ENCODE measurements around the gene THADA. TPM values are rescaled to one million over a fixed set of nuclear protein-coding genes. Genes with fewer than 3 reads are reported as not detected.

The THADA gene
- total RNA-seq, 2 experiments from 2014 or later, result 34.5 to 35.2 TPM

GRCh38 chr2:43423941-43424261 lies 171.9 kb downstream of the THADA start:
- Mint-ChIP-seq H3K4me3 (no peak overlapping the region), H3K27ac (no peak overlapping the region), H3K27me3 (no peaks in the 10 kb centered on the region), H3K36me3 (peaks cover 49% of the 10 kb centered on the region), H3K4me1 (peaks cover 38% of the 10 kb centered on the region), H3K9me3 (no peaks in the 10 kb centered on the region)
- DNase-seq, result no peak

GRCh38 chr2:43421194-43421593 lies 174.6 kb downstream of the THADA start:
- DNase-seq, result no peak
- no peak overlapping the region for H3K4me3 Mint-ChIP-seq
- no peak overlapping the region for H3K27ac Mint-ChIP-seq
- peaks cover 38% of the 10 kb centered on the region for H3K36me3 Mint-ChIP-seq
- H3K9me3 Mint-ChIP-seq, result no peaks in the 10 kb centered on the region
- peaks cover 24% of the 10 kb centered on the region for H3K4me1 Mint-ChIP-seq
- H3K27me3 Mint-ChIP-seq, result no peaks in the 10 kb centered on the region

DNA sequence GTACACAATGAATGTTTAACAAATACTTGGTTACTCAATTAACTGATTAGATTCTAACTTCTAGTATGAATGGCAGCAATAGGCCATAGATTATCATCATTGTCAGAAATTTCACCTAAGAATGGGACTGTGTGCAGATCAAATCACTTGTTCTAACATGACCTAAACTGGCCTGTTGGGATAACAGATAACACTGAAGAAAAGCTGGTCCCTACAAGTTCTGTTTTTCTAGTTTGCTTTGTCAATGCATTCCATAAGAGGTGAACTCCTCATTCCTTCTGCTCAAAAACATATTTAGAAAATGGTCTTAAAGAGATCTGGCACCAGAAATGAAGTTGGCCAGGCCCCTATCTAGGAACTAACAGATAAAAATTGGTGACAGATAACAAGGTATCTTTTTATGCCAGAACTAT lies 175.4 kb downstream of the THADA start:
- no peaks in the 10 kb centered on the region for H3K27me3 Mint-ChIP-seq
- H3K4me1 Mint-ChIP-seq, result peaks cover 18% of the 10 kb centered on the region
- H3K9me3 Mint-ChIP-seq, result no peaks in the 10 kb centered on the region
- peaks cover 38% of the 10 kb centered on the region for H3K36me3 Mint-ChIP-seq
- no peak overlapping the region for H3K27ac Mint-ChIP-seq
- no peak overlapping the region for H3K4me3 Mint-ChIP-seq
- no peak for DNase-seq

GRCh38 chr2:43419876-43420275 lies 176.0 kb downstream of the THADA start:
- no peak for DNase-seq
- Mint-ChIP-seq H3K27ac (no peak overlapping the region), H3K9me3 (no peaks in the 10 kb centered on the region), H3K27me3 (no peaks in the 10 kb centered on the region), H3K36me3 (peaks cover 33% of the 10 kb centered on the region), H3K4me3 (no peak overlapping the region), H3K4me1 (peaks cover 14% of the 10 kb centered on the region)

DNA sequence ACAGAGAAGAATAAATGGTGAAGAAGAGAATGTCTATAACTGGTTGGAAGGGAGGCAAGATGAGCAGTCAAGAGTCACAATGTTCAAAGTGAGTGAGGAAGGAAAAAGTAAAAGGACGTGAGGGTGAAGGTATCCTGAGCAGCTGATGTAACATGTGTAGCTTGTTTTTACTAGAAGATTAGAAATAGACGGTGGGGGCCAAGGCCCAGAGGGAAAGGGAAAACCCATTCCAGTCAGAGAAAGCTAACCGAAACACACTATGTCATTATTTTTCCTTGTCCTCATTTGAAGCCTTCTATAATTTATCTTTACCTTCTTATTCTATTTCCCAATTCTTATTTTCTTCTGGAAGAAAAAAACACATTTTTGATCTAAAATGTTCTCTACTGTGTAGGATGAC lies 176.6 kb downstream of the THADA start:
- Mint-ChIP-seq H3K36me3 (peaks cover 34% of the 10 kb centered on the region), H3K27me3 (no peaks in the 10 kb centered on the region), H3K4me3 (no peak overlapping the region), H3K4me1 (peaks cover 14% of the 10 kb centered on the region), H3K27ac (no peak overlapping the region), H3K9me3 (no peaks in the 10 kb centered on the region)
- DNase-seq, result no peak

GRCh38 chr2:43418680-43419079 lies 177.2 kb downstream of the THADA start:
- Mint-ChIP-seq H3K27me3 (no peaks in the 10 kb centered on the region), H3K36me3 (peaks cover 33% of the 10 kb centered on the region), H3K4me3 (no peak overlapping the region), H3K9me3 (no peaks in the 10 kb centered on the region), H3K27ac (no peak overlapping the region), H3K4me1 (peaks cover 13% of the 10 kb centered on the region)
- no peak for DNase-seq

- no peaks in the 10 kb centered on the region for H3K9me3 Mint-ChIP-seq
Observed at GRCh38 chr2:43417300-43417699, 178.5 kb downstream of the THADA start.

GRCh38 chr2:43415592-43415991 lies 180.2 kb downstream of the THADA start:
- Mint-ChIP-seq H3K27me3 (no peaks in the 10 kb centered on the region), H3K4me1 (peaks cover 11% of the 10 kb centered on the region), H3K9me3 (no peaks in the 10 kb centered on the region), H3K27ac (no peak overlapping the region), H3K4me3 (no peak overlapping the region), H3K36me3 (peaks cover 24% of the 10 kb centered on the region)
- DNase-seq, result no peak

More at GRCh38 chr2:43417300-43417699, 178.5 kb downstream of the THADA start:
- H3K4me1 Mint-ChIP-seq, result peaks cover 13% of the 10 kb centered on the region
- no peak overlapping the region for H3K27ac Mint-ChIP-seq
- DNase-seq, result no peak
- peaks cover 26% of the 10 kb centered on the region for H3K36me3 Mint-ChIP-seq
- no peak overlapping the region for H3K4me3 Mint-ChIP-seq
- H3K27me3 Mint-ChIP-seq, result no peaks in the 10 kb centered on the region

DNA sequence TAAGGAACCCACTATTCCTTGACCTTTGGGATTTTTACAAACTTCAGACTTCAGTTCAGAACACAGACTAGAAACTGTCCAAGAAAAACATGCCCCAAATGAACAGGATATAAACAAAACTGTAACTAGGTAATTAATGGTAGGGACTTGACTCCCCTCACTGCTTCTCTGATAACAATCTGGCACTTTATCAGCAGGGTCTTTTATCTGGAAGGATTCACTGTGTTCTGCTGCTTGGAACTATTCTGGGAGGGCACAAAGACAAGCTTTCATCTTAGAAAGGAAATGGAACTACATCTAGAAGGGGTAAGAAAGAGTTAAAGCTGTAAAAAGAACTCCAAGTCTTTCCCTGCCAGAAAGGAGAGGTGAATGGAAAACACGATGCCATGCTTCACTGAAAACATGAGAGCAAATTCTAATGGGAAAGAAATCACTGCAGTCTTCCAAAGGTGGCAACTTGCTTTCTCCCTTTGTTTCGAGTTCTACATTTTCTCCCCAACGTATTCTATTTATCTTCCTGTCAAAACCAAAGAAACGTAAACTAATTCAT lies 181.2 kb downstream of the THADA start:
- no peaks in the 10 kb centered on the region for H3K9me3 Mint-ChIP-seq
- no peaks in the 10 kb centered on the region for H3K27me3 Mint-ChIP-seq
- peaks cover 25% of the 10 kb centered on the region for H3K36me3 Mint-ChIP-seq
- no peak for DNase-seq
- H3K4me3 Mint-ChIP-seq, result no peak overlapping the region
- H3K27ac Mint-ChIP-seq, result no peak overlapping the region
- H3K4me1 Mint-ChIP-seq, result peaks cover 8% of the 10 kb centered on the region

- Mint-ChIP-seq H3K36me3 (peaks cover 23% of the 10 kb centered on the region), H3K27me3 (no peaks in the 10 kb centered on the region), H3K9me3 (no peaks in the 10 kb centered on the region), H3K27ac (no peak overlapping the region), H3K4me1 (peaks cover 8% of the 10 kb centered on the region), H3K4me3 (no peak overlapping the region)
- no peak for DNase-seq
Observed at GRCh38 chr2:43414033-43414432, 181.8 kb downstream of the THADA start.

GRCh38 chr2:43412114-43412753 lies 183.6 kb downstream of the THADA start:
- no peak for DNase-seq
- H3K27me3 Mint-ChIP-seq, result no peaks in the 10 kb centered on the region
- peaks cover 19% of the 10 kb centered on the region for H3K36me3 Mint-ChIP-seq
- H3K4me1 Mint-ChIP-seq, result peaks cover 8% of the 10 kb centered on the region
- H3K9me3 Mint-ChIP-seq, result no peaks in the 10 kb centered on the region
- H3K4me3 Mint-ChIP-seq, result no peak overlapping the region
- no peak overlapping the region for H3K27ac Mint-ChIP-seq

DNA sequence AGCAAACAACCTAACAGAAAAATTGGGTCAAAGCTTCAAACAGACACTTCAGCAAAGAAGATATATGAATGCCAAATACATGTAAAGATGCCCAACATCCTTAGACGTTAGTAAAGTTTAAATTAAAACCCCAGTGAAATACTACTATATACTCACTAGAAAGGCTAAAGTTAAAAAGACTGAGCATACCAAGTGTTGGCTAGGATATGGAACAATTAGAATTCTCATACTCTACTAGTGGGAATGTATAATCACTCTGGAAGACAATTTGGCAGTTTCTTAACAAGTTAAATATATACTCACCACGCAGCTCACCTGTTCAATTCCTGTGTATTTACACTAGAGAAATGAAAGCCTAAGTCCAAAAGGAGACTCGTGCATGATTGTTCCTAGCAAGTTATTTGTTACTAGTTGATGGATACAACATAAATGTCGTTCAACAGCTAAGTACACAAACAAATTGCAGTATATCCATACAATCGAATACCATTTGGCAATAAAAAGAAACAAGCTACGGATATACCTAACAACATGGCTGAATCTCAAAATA lies 185.7 kb downstream of the THADA start:
- no peaks in the 10 kb centered on the region for H3K27me3 Mint-ChIP-seq
- no peak overlapping the region for H3K4me3 Mint-ChIP-seq
- no peak for DNase-seq
- no peak overlapping the region for H3K27ac Mint-ChIP-seq
- H3K4me1 Mint-ChIP-seq, result peaks cover 8% of the 10 kb centered on the region
- peaks cover 19% of the 10 kb centered on the region for H3K36me3 Mint-ChIP-seq
- no peaks in the 10 kb centered on the region for H3K9me3 Mint-ChIP-seq

DNA sequence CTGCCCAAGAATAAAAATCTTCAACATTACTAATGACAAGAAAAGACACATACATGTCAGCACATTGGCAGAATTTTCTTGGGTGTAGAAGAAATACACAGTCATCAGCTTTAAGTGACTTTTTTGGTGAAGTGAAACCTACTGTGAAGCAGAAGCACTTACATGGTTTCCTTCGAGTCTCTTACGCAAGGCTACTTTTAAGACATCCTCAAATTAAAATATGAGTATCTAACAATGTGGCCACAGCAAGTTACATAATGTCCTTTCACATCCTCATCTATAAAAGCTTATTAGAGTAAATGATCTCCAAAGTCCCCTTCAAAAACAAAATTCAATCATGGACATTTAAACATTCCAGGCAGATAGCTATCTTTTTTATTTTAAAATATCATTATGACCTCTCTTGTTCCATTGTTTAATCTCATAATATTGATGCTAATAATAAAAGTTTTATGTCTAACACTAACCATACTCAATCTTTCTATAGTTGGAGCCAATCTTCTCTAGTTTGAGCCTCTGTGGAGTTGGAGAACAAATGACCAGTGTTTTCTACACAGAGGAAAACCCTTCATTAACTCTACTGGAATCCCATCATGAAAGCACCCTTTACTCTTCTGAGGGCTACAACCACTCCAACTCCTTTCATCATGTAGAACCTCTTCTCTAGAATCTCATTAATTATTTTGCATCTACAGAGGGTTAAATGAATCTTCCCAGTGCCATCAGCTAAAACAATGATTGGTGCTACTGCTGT lies 187.3 kb downstream of the THADA start:
- peaks cover 14% of the 10 kb centered on the region for H3K36me3 Mint-ChIP-seq
- no peak overlapping the region for H3K27ac Mint-ChIP-seq
- H3K9me3 Mint-ChIP-seq, result no peaks in the 10 kb centered on the region
- no peak for DNase-seq
- no peak overlapping the region for H3K4me3 Mint-ChIP-seq
- H3K4me1 Mint-ChIP-seq, result no peaks in the 10 kb centered on the region
- H3K27me3 Mint-ChIP-seq, result no peaks in the 10 kb centered on the region

DNA sequence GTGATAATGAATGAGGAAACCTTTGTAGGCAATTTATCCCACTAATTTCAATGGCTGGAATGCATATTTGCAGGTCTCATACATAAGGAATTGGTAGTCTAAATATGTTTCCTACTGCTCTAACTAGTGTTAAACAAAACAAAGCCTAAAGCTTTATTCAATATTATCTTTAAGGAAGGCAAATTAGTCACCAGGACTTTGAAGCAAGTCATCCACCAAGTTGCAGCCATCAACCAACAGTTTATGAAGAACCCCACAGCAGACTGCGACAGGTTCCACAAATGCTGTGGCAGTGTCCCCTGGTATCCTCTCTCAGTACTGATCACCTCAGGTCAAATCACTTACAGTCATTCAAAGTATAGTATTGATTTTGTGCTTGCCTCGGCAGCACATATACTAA lies 187.9 kb downstream of the THADA start:
- no peak overlapping the region for H3K27ac Mint-ChIP-seq
- H3K36me3 Mint-ChIP-seq, result peaks cover 11% of the 10 kb centered on the region
- no peaks in the 10 kb centered on the region for H3K9me3 Mint-ChIP-seq
- no peaks in the 10 kb centered on the region for H3K27me3 Mint-ChIP-seq
- no peak for DNase-seq
- H3K4me3 Mint-ChIP-seq, result no peak overlapping the region
- H3K4me1 Mint-ChIP-seq, result no peaks in the 10 kb centered on the region

DNA sequence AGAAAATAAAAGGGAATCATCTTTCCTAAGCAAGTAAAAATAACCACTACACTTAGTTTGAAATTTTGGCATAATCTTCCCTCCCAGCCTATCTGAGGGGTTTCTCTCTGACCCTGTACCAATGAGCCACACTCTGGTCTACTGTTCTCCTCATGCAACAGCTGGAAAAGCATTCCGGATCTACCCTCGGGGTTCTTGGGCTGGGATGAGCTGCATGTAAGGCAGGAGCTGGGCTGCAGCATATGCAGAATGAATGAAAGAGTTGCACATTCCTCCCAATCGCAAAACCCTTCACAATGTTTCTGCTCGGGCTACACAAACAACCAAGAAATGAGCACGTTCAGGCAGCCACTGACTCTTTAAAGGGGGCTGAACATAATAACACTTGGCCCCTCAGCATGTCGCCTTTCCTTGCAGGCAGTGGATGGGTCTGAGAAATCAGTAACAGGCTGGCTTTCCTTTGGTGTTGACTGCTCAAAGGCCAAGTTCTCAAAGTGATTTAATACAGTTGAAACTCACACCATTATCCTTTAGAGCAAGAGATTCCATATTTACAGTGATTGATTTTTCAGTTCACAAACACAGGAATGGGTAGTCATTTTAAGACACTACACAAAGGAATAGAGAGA lies 189.1 kb downstream of the THADA start:
- no peaks in the 10 kb centered on the region for H3K9me3 Mint-ChIP-seq
- H3K27ac Mint-ChIP-seq, result no peak overlapping the region
- peaks cover 9% of the 10 kb centered on the region for H3K4me1 Mint-ChIP-seq
- no peaks in the 10 kb centered on the region for H3K27me3 Mint-ChIP-seq
- peaks cover 10% of the 10 kb centered on the region for H3K36me3 Mint-ChIP-seq
- no peak for DNase-seq
- no peak overlapping the region for H3K4me3 Mint-ChIP-seq

Data from activated naive CD8-positive, alpha-beta T cell treated with anti-CD3 and anti-CD28 coated beads for 36 hours (primary cell).